Thyroid gland (tissue), 4 donors: ENCODE data around the gene IFNGR2. TPM values are rescaled to one million over a fixed set of nuclear protein-coding genes. Genes with fewer than 3 reads are reported as not detected.

ENCODE experiments used
- DNase-seq, 2 donors: peaks; one replicate each; pipeline ENCODE4 v3.0.0-alpha.2; 2019
- H3K27ac ChIP-seq, 3 donors: fragments of 200-600 bp; sonication (generic); 1 replicate in 2 of 3; 2 replicates in 1 of 3; pipeline ENCODE4 v1.5.1; 2016 to 2019; ENCODE audit warnings: mild to moderate bottlenecking in 1 of 3, moderate library complexity in 1 of 3
- H3K27me3 ChIP-seq: fragments of 200-600 bp; sonication (generic); one replicate; pipeline ENCODE4 v1.5.1; 2019
- H3K36me3 ChIP-seq, 2 donors: fragments of 200-600 bp; sonication (generic); one replicate each; pipeline ENCODE4 v1.5.1; 2016 to 2019
- H3K4me1 ChIP-seq, 2 donors: fragments of 200-600 bp; sonication (generic); one replicate each; pipeline ENCODE4 v1.5.1; 2017 to 2019
- H3K4me3 ChIP-seq, 3 donors: fragments of 200-600 bp; sonication (generic); replicated peaks in 1 of 3; 1 replicate in 2 of 3; 2 replicates in 1 of 3; pipeline ENCODE4 v1.5.1; 2016; ENCODE audit warnings: mild to moderate bottlenecking in 1 of 3
- H3K9me3 ChIP-seq: fragments of 200-600 bp; sonication (generic); one replicate; pipeline ENCODE4 v1.5.1; 2017
- POLR2A ChIP-seq, 2 donors: fragments of 450-650 bp; IDR thresholded peaks; one replicate each; pipeline ENCODE4 v1.6.1; 2017; ENCODE audit warnings: antibody characterized with exemption in 2 of 2, mild to moderate bottlenecking in 2 of 2, moderate library complexity in 1 of 2
- WGBS, 2 donors: methylation state at CpG; one replicate each; pipeline ENCODE4 v1.1.5; 2017; 5-methylcytosine and 5-hydroxymethylcytosine counted together
- intact Hi-C: fragments of 100-400 bp; cut with DNase I; formaldehyde crosslinking; loops from one replicate; pipeline ENCODE4 v1.15.1; 2023
- total RNA-seq, 4 donors: library from RNA; depleted of rRNA; stranded (reverse); fragments of >200 nt; gene quantifications; one replicate each; pipeline ENCODE4 v1.2.3, GENCODE V29; 2016
- TF ChIP-seq, protein P1 (sequence below), 6 experiments: fragments of 200-600 bp in 3 of 6; fragments of 450-650 bp in 3 of 6; sonication (generic) in 3 of 6; IDR thresholded peaks; one replicate each; pipeline ENCODE4 v1.5.1; 2016 to 2019; ENCODE audit warnings: antibody characterized with exemption in 6 of 6, mild to moderate bottlenecking in 2 of 6, inconsistent platforms in 1 of 6, moderate library complexity in 1 of 6

The IFNGR2 gene
- total RNA-seq, 4 donors from 2014 or later: 64.9 to 100 (median 79.0) TPM

DNA sequence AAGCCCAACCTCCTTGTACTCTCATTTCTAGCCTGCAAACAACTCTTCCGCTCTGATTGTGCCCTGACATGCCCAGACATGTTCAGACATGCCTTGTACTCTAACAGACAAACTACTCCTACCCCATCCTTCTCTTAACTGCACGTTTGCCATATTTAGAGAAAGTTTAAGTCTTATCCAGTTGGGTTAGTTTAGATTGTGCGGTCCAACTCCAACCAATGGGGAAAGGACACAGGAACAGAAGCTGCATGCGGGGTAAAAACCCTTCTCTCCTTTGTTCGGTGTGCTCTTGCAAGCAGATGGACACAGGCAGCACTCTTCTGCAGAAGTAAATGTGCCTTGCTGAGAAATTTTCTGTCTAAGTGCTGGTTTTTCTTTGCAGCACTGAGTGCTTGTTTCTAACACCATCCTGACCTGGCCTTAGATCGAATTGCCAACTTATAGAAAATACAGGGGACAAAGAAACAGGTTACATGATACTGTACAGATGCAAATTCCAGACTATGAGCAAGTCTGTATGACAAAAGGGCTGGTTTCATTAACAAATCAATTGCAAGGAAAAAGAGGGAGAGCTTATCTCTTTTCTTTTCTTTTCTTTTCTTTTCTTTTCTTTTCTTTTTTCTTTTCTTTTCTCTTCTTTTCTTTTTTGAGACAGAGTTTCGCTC is 35.8 kb upstream of the IFNGR2 start:
- no peaks in the 10 kb centered on the region for H3K36me3 ChIP-seq

DNA sequence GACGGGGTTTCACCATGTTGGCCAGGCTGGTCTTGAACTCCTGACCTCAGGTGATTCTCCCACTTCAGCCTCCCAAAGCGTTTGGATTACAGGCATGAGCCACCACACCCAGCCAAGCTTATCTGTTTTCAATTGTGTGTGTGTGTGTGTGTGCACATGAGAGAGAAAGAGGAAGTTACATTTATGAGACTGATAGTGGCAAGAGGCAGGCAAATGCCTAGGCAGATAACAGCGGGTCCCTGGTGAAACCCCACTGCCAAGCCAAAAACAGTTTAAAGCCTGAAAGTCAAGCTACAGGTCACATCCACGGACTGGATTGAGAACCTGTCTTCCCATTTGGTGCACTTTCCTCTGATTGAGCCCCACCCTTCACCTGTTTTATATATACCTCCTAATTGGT is 35.1 kb upstream of the IFNGR2 start:
- WGBS, 2 donors: 85 to 92% methylated on average over 4 of the region's 4 CpGs

More for the DNA sequence above, 35.8 kb upstream of the IFNGR2 start:
- intact Hi-C loops: loop anchor here (5.0 kb wide), 1 partner anchor 155 kb away; no protein-coding TSS in a partner anchor
- Histone ChIP-seq H3K4me3 (no peak overlapping the region), H3K27ac (no peak overlapping the region), H3K27me3 (no peaks in the 10 kb centered on the region), H3K4me1 (no peaks in the 10 kb centered on the region), H3K9me3 (no peaks in the 10 kb centered on the region)
- TF ChIP-seq, protein P1, sequence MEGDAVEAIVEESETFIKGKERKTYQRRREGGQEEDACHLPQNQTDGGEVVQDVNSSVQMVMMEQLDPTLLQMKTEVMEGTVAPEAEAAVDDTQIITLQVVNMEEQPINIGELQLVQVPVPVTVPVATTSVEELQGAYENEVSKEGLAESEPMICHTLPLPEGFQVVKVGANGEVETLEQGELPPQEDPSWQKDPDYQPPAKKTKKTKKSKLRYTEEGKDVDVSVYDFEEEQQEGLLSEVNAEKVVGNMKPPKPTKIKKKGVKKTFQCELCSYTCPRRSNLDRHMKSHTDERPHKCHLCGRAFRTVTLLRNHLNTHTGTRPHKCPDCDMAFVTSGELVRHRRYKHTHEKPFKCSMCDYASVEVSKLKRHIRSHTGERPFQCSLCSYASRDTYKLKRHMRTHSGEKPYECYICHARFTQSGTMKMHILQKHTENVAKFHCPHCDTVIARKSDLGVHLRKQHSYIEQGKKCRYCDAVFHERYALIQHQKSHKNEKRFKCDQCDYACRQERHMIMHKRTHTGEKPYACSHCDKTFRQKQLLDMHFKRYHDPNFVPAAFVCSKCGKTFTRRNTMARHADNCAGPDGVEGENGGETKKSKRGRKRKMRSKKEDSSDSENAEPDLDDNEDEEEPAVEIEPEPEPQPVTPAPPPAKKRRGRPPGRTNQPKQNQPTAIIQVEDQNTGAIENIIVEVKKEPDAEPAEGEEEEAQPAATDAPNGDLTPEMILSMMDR (IDR thresholded peaks at IDR 0.05): no peak
- TF ChIP-seq POLR2A (IDR thresholded peaks at IDR 0.05): no peak
- WGBS, 2 donors: 91% methylated on average over 7 of the region's 7 CpGs
- no peak for DNase-seq

DNA sequence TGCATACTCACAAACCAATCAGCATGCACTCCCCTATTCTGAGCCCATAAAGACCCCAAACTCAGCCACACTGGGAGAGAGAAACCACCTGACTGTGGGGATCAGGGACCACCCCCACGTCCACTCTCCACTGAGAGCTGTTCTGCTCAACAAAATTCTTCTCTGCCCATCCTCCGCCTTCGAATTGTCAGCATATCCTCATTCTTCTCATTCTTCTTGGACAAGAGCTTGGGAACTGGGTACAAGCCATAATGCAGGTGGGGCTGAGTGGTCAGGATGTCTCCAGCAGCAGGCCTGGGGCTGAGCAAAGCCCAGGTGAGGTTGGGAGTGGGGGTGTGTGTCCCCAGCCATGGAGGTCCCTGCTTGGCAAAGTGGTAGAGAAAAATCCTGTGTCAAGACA is 34.6 kb upstream of the IFNGR2 start:
- no peak overlapping the region for H3K27ac ChIP-seq
- intact Hi-C loops: loop anchor here (5.0 kb wide), 1 partner anchor 156 kb away; no protein-coding TSS in a partner anchor
- H3K27me3 ChIP-seq: no peaks in the 10 kb centered on the region
- no peaks in the 10 kb centered on the region for H3K9me3 ChIP-seq
- no peaks in the 10 kb centered on the region for H3K4me1 ChIP-seq
- H3K36me3 ChIP-seq: no peaks in the 10 kb centered on the region
- DNase-seq: no peak
- TF ChIP-seq, protein P1 (IDR thresholded peaks at IDR 0.05): no peak
- no peak for TF ChIP-seq POLR2A (IDR thresholded peaks at IDR 0.05)
- H3K4me3 ChIP-seq: no peak overlapping the region
- WGBS, 2 donors: 90 to 91% methylated on average over 3 of the region's 3 CpGs

More for the DNA sequence above, 35.1 kb upstream of the IFNGR2 start:
- Histone ChIP-seq H3K27me3 (no peaks in the 10 kb centered on the region), H3K4me3 (no peak overlapping the region), H3K36me3 (no peaks in the 10 kb centered on the region), H3K27ac (no peak overlapping the region), H3K9me3 (no peaks in the 10 kb centered on the region), H3K4me1 (no peaks in the 10 kb centered on the region)
- no peak for DNase-seq
- TF ChIP-seq, protein P1 (IDR thresholded peaks at IDR 0.05): no peak
- no peak for TF ChIP-seq POLR2A (IDR thresholded peaks at IDR 0.05)
- intact Hi-C loops: loop anchor here (5.0 kb wide), 1 partner anchor 156 kb away; no protein-coding TSS in a partner anchor

DNA sequence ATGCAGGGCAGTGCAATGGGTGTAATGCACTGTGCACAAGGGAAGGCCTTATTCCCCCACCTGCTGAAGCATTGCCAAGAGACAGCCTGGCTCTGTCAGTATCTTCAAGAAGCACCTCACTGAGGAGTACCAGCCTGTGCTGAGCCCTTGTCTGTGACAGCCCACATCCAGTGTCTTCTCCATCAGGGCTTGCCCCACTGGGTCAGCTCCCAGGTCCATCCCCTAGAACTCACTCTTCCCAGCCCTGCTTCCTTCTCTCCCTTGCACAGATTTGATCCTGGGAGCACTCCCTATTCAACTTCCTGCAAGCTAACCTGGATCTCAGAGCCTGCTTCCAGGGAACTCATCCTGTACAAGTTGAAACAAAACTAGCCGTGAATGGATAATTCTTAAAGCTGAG is 33.6 kb upstream of the IFNGR2 start:
- H3K36me3 ChIP-seq: no peaks in the 10 kb centered on the region
- WGBS, 2 donors: 86 to 91% methylated on average over 1 of the region's 1 CpG
- H3K27ac ChIP-seq: no peak overlapping the region
- intact Hi-C loops: loop anchor here (5.0 kb wide), 1 partner anchor 157 kb away; no protein-coding TSS in a partner anchor
- H3K9me3 ChIP-seq: no peaks in the 10 kb centered on the region
- peaks cover 0 to 2% of the 10 kb centered on the region in 2 donors for H3K4me1 ChIP-seq
- no peak for TF ChIP-seq POLR2A (IDR thresholded peaks at IDR 0.05)
- TF ChIP-seq, protein P1 (IDR thresholded peaks at IDR 0.05): no peak
- no peak for DNase-seq
- no peaks in the 10 kb centered on the region for H3K27me3 ChIP-seq
- no peak overlapping the region for H3K4me3 ChIP-seq

DNA sequence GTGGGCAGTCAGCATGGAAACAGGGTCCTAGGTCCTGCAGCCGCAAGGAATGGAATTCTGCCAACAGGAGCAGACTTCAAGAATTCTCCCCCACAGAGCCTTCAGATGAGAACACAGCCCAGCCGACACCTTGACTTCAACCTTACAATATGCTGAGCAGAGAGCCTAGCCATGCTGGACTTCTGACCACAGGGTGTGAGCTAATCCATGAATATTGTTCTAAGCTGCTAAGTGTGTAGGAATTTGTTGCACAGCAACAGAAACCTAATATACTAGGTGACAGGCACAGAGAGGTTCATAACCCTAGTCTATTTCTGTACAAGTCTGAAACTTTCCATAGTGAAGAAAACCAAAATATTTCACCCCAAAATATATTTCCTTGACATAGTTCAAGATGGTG is 32.9 kb upstream of the IFNGR2 start:
- H3K36me3 ChIP-seq: no peaks in the 10 kb centered on the region
- WGBS, 2 donors: 100% methylated on average over 1 of the region's 2 CpGs
- no peaks in the 10 kb centered on the region for H3K9me3 ChIP-seq
- intact Hi-C loops: no loop called here
- H3K4me3 ChIP-seq: no peak overlapping the region
- H3K4me1 ChIP-seq: peaks cover 0 to 5% of the 10 kb centered on the region in 2 donors
- TF ChIP-seq, protein P1 (IDR thresholded peaks at IDR 0.05): no peak
- TF ChIP-seq POLR2A (IDR thresholded peaks at IDR 0.05): no peak
- no peak overlapping the region for H3K27ac ChIP-seq
- no peak for DNase-seq
- no peaks in the 10 kb centered on the region for H3K27me3 ChIP-seq
